MM.1S (cell line): ENCODE data around the gene STEAP2.

Experiments
- CTCF ChIP-seq: fragments of 300-600 bp; sonication (generic); IDR thresholded peaks from 2 replicates; pipeline ENCODE4 v1.5.1; 2016; ENCODE audit warnings: antibody characterized with exemption, low read length, mixed read lengths
- EZH2 ChIP-seq: fragments of 300-600 bp; sonication (generic); optimal IDR thresholded peaks from 2 replicates; pipeline ENCODE3; 2017; ENCODE audit warnings: low read depth, mild to moderate bottlenecking, antibody characterized with exemption, low read length, mixed read lengths

- TF ChIP-seq CTCF (no peak), EZH2 (no peak)
Observed at GRCh38 chr7:90246171-90246570, 34.6 kb downstream of the STEAP2 start.
